GM21381 (cell line): ENCODE measurements around the gene AIMP1.
"Not testable (repeated sequence)": the region's sequence is repeated elsewhere in the genome, so short reads cannot be mapped to it uniquely, and the experiment has no call there.

Experiments used
- ATAC-seq: cut with Tn5 transposase; IDR thresholded peaks from one replicate; pipeline ENCODE4 v1.9.1; 2021; ENCODE audit warnings: mild to moderate bottlenecking, moderate library complexity; ENCODE audit not compliant: unreplicated experiment

The AIMP1 gene

GRCh38 chr4:106344647-106344970 lies 28.3 kb downstream of the AIMP1 start:
- no peak for ATAC-seq

- ATAC-seq: no peak
Observed at GRCh38 chr4:106347167-106347566, 30.8 kb downstream of the AIMP1 start.

- no peak for ATAC-seq
Observed at GRCh38 chr4:106351016-106351415, 34.7 kb downstream of the AIMP1 start.

GRCh38 chr4:106353786-106354185 lies 37.4 kb downstream of the AIMP1 start:
- no peak for ATAC-seq

GRCh38 chr4:106355193-106355592 lies 38.8 kb downstream of the AIMP1 start:
- ATAC-seq: no peak

GRCh38 chr4:106358899-106359298 lies 42.5 kb downstream of the AIMP1 start:
- ATAC-seq: no peak

GRCh38 chr4:106362086-106362825 lies 45.9 kb downstream of the AIMP1 start:
- no peak for ATAC-seq

- ATAC-seq: no peak
Observed at GRCh38 chr4:106364282-106364681, 47.9 kb downstream of the AIMP1 start.

- no peak for ATAC-seq
Observed at GRCh38 chr4:106365613-106366012, 49.3 kb downstream of the AIMP1 start.

GRCh38 chr4:106366026-106366425 lies 49.7 kb downstream of the AIMP1 start:
- no peak for ATAC-seq

GRCh38 chr4:106367072-106367471 lies 50.7 kb downstream of the AIMP1 start:
- no peak for ATAC-seq

GRCh38 chr4:106368678-106369077 lies 52.3 kb downstream of the AIMP1 start, which contains the start of gene GIMD1:
Gene GIMD1, minus strand, starts transcription at chr4:106368778. Its CDS starts 1,343 bp downstream, at chr4:106367435.
- ATAC-seq: no peak

GRCh38 chr4:106369456-106370060 lies 53.2 kb downstream of the AIMP1 start:
- no peak for ATAC-seq

GRCh38 chr4:106370214-106370613 lies 53.9 kb downstream of the AIMP1 start:
- ATAC-seq: no peak

GRCh38 chr4:106371161-106371560 lies 54.8 kb downstream of the AIMP1 start:
- ATAC-seq: no peak

- no peak for ATAC-seq
Observed at GRCh38 chr4:106373026-106373425, 56.7 kb downstream of the AIMP1 start.

GRCh38 chr4:106380179-106380578 lies 63.8 kb downstream of the AIMP1 start:
- ATAC-seq: no peak

GRCh38 chr4:106384878-106385277 lies 68.5 kb downstream of the AIMP1 start:
- no peak for ATAC-seq

- ATAC-seq: no peak
Observed at GRCh38 chr4:106385853-106386393, 69.6 kb downstream of the AIMP1 start.

GRCh38 chr4:106395582-106395981 lies 79.2 kb downstream of the AIMP1 start:
- no peak for ATAC-seq

- ATAC-seq: not testable (repeated sequence)
Observed at GRCh38 chr4:106398898-106399297, 82.5 kb downstream of the AIMP1 start.
